ENCODE results near the gene OTOA.

- no peak for TF ChIP-seq CTCF (conservative IDR thresholded peaks at IDR 0.05; ENCODE audit: low read length)
- TF ChIP-seq EZH2phosphoT487 (IDR thresholded peaks at IDR 0.05; ENCODE audit: borderline replicate concordance, low read depth, low read length), result no peak
Measured at GRCh38 chr16:21643785-21644184, 20.0 kb upstream of the OTOA start.

Data from OCI-LY7 (cell line).